Measurements from ENCODE around the gene MYCL.

DNA sequence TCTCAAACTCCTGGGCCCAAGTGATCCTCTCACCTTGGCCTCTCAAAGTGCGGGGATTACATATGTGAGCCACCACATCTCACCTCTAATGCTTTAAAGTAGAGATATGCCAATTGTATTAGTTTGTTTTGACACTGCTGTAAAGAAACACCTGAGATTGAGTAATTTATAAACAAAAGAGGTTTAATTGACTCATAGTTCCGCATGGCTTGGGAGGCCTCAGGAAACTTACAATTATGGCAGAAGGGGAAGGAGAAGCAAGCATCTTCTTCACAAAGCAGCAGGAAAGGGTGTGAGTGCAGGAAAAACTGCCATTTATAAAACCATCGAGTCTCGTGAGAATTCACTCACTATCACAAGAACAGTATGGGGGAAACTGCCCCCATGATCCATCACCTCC is 3.5 kb upstream of the MYCL start:
- TF ChIP-seq POLR2A (IDR thresholded peaks at IDR 0.05; ENCODE audit: low read length) (no peak), GATA1 (IDR thresholded peaks at IDR 0.05; ENCODE audit: low read depth, low read length) (no peak)
